Suprapubic skin (tissue), 4 donors: ENCODE results near the gene PFKM.

Experiments
- EP300 ChIP-seq: sonication (generic); formaldehyde crosslinking; IDR thresholded peaks from one replicate; pipeline ENCODE4 v1.6.1; 2017; ENCODE audit warnings: antibody characterized with exemption
- POLR2A ChIP-seq, 2 donors: fragments of 450-650 bp; IDR thresholded peaks; one replicate each; pipeline ENCODE4 v1.6.1; 2017; ENCODE audit warnings: antibody characterized with exemption in 2 of 2, mild to moderate bottlenecking in 2 of 2, moderate library complexity in 2 of 2
- POLR2AphosphoS5 ChIP-seq, 3 donors: sonication (generic); formaldehyde crosslinking; IDR thresholded peaks; one replicate each; pipeline ENCODE4 v1.6.1; 2017; ENCODE audit warnings: antibody characterized with exemption in 3 of 3
- TF ChIP-seq, protein P1 (sequence below), 2 donors: fragments of 200-600 bp in 1 of 2; fragments of 450-650 bp in 1 of 2; sonication (generic) in 1 of 2; IDR thresholded peaks; one replicate each; pipeline ENCODE4 v1.5.1; 2016 to 2019; ENCODE audit warnings: antibody characterized with exemption in 2 of 2, mild to moderate bottlenecking in 1 of 2, moderate library complexity in 1 of 2

- TF ChIP-seq, protein P1, sequence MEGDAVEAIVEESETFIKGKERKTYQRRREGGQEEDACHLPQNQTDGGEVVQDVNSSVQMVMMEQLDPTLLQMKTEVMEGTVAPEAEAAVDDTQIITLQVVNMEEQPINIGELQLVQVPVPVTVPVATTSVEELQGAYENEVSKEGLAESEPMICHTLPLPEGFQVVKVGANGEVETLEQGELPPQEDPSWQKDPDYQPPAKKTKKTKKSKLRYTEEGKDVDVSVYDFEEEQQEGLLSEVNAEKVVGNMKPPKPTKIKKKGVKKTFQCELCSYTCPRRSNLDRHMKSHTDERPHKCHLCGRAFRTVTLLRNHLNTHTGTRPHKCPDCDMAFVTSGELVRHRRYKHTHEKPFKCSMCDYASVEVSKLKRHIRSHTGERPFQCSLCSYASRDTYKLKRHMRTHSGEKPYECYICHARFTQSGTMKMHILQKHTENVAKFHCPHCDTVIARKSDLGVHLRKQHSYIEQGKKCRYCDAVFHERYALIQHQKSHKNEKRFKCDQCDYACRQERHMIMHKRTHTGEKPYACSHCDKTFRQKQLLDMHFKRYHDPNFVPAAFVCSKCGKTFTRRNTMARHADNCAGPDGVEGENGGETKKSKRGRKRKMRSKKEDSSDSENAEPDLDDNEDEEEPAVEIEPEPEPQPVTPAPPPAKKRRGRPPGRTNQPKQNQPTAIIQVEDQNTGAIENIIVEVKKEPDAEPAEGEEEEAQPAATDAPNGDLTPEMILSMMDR (IDR thresholded peaks at IDR 0.05), result no peak
- TF ChIP-seq POLR2A (IDR thresholded peaks at IDR 0.05) (no peak), EP300 (no peak), POLR2AphosphoS5 (IDR thresholded peaks at IDR 0.05) (no peak)
Observed at GRCh38 chr12:48071808-48072207, 47.4 kb upstream of the PFKM start.
